ENCODE data around the gene EMP2.

DNA sequence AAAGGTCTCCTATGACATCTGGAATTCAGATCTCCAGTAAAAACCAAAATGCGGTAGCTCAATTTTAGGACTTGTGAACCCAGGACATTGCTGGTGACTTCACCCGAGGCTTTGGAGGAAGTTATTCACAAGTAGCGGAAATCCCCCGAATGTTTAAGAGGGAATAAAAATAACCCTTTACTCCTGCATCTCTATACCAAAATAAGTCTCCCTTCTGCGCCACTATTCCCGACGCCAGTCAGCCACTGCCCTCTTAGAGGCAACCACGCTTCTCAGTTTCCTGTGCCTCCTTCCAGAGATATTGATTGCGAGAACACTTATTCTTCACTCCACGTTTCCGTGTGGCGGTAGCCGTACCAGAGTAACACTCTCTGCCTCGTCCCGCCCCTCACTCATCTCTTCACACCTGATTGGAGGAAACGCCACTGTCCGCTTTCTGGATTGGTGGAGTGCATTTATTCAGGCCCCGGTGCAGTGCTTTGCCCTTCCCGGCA is 27.4 kb downstream of the EMP2 start:
- TF ChIP-seq, protein P1, sequence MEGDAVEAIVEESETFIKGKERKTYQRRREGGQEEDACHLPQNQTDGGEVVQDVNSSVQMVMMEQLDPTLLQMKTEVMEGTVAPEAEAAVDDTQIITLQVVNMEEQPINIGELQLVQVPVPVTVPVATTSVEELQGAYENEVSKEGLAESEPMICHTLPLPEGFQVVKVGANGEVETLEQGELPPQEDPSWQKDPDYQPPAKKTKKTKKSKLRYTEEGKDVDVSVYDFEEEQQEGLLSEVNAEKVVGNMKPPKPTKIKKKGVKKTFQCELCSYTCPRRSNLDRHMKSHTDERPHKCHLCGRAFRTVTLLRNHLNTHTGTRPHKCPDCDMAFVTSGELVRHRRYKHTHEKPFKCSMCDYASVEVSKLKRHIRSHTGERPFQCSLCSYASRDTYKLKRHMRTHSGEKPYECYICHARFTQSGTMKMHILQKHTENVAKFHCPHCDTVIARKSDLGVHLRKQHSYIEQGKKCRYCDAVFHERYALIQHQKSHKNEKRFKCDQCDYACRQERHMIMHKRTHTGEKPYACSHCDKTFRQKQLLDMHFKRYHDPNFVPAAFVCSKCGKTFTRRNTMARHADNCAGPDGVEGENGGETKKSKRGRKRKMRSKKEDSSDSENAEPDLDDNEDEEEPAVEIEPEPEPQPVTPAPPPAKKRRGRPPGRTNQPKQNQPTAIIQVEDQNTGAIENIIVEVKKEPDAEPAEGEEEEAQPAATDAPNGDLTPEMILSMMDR (IDR thresholded peaks at IDR 0.05 in 8 of 11, conservative IDR thresholded peaks at IDR 0.05 in 3 of 11): no peak
- TF ChIP-seq POLR2A (IDR thresholded peaks at IDR 0.05): no peak

Data from spleen (tissue), 7 donors.